ACC112 (cell line): ENCODE results near the gene SIDT2.
A peak's percentile ranks its signal among the peaks of the same experiment; 100 is the strongest.

Experiments used
- H2AFZ ChIP-seq: fragments of 200-600 bp; sonication (generic); one replicate; pipeline ENCODE4 v1.6.0; 2017; ENCODE audit warnings: antibody characterized with exemption, low read length; ENCODE audit not compliant: unreplicated experiment
- H3K27ac ChIP-seq: fragments of 200-600 bp; sonication (generic); 2 replicates; pipeline ENCODE4 v1.5.1; 2014; ENCODE audit warnings: low read depth, mild to moderate bottlenecking, antibody characterized with exemption, low read length, moderate library complexity
- H3K27me3 ChIP-seq: fragments of 200-600 bp; sonication (generic); 2 replicates; pipeline ENCODE4 v1.6.1; 2014; ENCODE audit warnings: mild to moderate bottlenecking, antibody characterized with exemption, low read length, moderate library complexity, mixed read lengths; ENCODE audit not compliant: insufficient read depth
- H3K36me3 ChIP-seq: fragments of 200-600 bp; sonication (generic); 2 replicates; pipeline ENCODE4 v1.6.1; 2016; ENCODE audit warnings: mild to moderate bottlenecking, antibody characterized with exemption, low read length, moderate library complexity, mixed read lengths; ENCODE audit not compliant: insufficient read depth
- H3K4me1 ChIP-seq: fragments of 200-600 bp; sonication (generic); one replicate; pipeline ENCODE4 v1.6.1; 2016; ENCODE audit warnings: low read length, mixed read lengths; ENCODE audit not compliant: insufficient read depth, unreplicated experiment, control insufficient read depth
- H3K4me3 ChIP-seq: fragments of 200-600 bp; sonication (generic); 2 replicates; pipeline ENCODE4 v1.5.1; 2014; ENCODE audit warnings: mild to moderate bottlenecking, low read depth, low read length
- H3K79me2 ChIP-seq: fragments of 200-600 bp; sonication (generic); one replicate; pipeline ENCODE4 v1.6.0; 2016; ENCODE audit warnings: low read length; ENCODE audit not compliant: control insufficient read depth, unreplicated experiment, insufficient read depth

Gene SIDT2

DNA sequence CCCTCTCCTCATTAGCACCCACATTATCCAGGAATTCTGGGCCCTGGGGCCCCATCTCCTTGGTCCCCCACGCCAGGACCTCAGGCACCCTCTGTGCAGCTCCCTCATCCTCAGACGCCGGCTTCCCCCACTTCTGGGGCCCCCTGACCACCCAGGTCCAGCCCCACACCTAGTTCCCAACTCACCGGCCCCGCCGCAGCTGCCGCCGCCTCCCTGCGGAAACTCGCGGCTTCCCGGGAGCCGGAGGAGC lies 53.2 kb downstream of the SIDT2 start, which contains the start of gene PCSK7:
PCSK7 (minus strand) TSS at position 232 of the 250 bp plus-strand sequence. CDS start 2,229 bp downstream, outside the sequence.
- H3K27me3 ChIP-seq = no peaks in the 10 kb centered on the region
- peak within 1 kb of the TSS; percentile 62 for H3K27ac ChIP-seq
- no peaks in the 10 kb centered on the region for H3K36me3 ChIP-seq
- peak within 1 kb of the TSS; percentile 86 for H2AFZ ChIP-seq
- H3K4me3 ChIP-seq = peak within 1 kb of the TSS; percentile 92
- peaks cover 49% of the 10 kb centered on the region for H3K79me2 ChIP-seq
- H3K4me1 ChIP-seq = peaks cover 22% of the 10 kb centered on the region

DNA sequence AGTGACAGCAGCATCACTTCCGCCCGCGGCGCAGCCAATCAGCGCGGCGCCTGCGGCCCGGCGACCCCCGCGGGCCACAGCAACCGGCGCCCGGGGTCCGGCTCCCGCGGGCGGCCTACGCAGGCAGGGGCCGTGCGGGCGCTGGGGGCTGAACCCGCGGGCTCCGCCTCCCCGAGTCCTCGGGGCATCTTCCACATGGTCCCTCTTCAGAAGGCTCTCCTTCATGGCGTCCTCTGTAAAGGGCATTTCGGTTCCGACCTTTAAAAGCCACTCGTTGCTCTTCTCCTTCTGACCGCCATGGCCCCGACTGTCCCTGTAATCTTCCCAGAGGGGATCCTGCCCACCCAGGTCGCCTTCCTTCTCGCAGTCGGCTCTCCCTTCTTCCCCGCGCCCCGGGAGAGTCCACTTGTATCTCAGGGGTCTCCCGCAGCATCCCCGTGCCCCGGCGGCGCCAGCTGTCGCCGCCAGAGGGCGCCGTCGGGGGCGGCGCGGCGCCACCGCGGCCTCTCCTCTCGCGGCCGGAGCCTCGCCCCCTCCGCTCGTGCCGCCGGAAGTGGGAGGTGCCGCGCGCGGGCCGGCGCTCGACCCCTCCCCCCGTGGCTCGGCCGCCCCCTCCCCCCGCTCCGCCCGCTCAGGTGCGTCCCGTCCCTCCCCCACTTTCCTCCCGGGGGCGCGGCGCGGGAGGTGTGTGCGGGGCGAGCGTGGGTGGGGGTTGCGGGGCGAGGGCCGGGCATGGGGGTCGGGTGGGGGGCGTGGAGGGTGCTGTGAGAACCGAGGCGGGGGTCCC lies 53.7 kb downstream of the SIDT2 start, which contains the start of gene RNF214:
RNF214 (plus strand) TSS at position 580 of the 787 bp plus-strand sequence. CDS start 1,602 bp downstream, outside the sequence.
- Histone ChIP-seq H2AFZ (peak within 1 kb of the TSS; percentile 86), H3K27me3 (no peaks in the 10 kb centered on the region), H3K4me1 (peaks cover 22% of the 10 kb centered on the region), H3K79me2 (peaks cover 49% of the 10 kb centered on the region), H3K36me3 (no peaks in the 10 kb centered on the region), H3K4me3 (peak within 1 kb of the TSS; percentile 92), H3K27ac (peak within 1 kb of the TSS; percentile 62)

DNA sequence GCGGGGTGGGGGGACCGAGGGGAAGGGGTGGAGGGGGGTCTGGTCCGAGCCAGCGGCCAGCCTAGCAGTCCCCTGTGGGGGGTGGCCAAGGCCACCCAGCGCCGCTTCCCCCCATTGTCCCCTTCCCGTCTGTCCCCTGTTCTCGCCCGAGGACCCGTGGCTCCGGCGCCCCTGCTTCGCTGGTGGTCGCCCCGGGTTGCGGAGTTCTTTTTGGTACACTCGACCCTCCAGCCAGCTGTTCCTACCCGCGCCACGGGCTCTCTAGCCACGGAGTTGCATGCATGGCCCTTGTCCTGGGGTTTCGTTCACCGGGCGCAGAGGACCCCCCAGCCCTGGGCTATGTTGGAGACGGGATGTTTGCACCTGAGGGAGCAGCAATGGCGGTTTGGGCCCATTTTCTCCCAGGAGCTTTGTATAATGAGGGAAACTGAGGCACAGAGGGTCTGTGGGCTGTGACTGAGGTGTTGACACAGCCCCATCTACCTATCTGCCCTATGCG lies 54.4 kb downstream of the SIDT2 start:
- H3K27ac ChIP-seq = no peak overlapping the region
- peaks cover 22% of the 10 kb centered on the region for H3K4me1 ChIP-seq
- no peaks in the 10 kb centered on the region for H3K36me3 ChIP-seq
- H3K79me2 ChIP-seq = peaks cover 49% of the 10 kb centered on the region
- H3K4me3 ChIP-seq = peak overlapping the region; percentile 92
- H2AFZ ChIP-seq = no peak overlapping the region
- no peaks in the 10 kb centered on the region for H3K27me3 ChIP-seq

DNA sequence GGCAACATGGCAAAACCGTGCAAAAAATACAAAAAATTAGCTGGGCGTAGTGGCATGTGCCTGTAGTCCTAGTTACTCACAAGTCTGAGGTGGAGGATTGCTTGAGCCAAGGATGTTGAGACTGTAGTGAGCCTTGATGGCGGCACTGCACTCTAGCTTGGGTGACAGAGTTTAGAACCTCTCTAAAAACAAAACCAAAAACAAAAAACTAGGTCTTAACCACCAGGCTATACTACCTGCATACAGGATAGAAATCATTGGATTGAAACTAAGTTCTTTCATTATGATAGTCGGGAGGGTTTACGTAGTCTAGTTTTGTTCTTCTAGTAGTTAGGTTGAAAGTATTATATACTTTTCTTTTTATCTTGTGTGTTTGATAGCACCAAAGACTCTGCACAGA lies 59.7 kb downstream of the SIDT2 start:
- peak overlapping the region; percentile 74 for H3K27ac ChIP-seq
- H2AFZ ChIP-seq = no peak overlapping the region
- peaks cover 27% of the 10 kb centered on the region for H3K4me1 ChIP-seq
- H3K27me3 ChIP-seq = no peaks in the 10 kb centered on the region
- H3K4me3 ChIP-seq = no peak overlapping the region
- peaks cover 10% of the 10 kb centered on the region for H3K79me2 ChIP-seq
- H3K36me3 ChIP-seq = peaks cover 12% of the 10 kb centered on the region; the same call in 1 of the 2 replicates

DNA sequence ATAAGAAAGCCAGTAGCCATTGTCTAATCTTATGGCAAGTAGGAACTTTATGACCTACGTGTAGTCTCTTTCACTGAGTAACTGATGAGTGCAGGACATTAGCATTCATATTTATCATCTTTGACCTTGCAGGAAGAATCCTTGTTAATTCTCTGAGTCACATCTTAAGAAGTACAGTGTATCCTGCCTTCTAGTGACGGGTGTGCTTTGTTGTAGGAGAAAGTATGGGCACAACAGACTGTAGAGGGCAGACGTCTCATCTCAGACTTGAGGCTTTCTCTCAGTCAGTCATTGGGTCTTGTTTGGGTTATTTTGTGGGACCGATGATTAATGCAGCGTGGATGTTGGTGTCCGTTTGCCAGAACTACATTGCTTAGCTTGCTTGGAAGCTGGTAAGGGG lies 60.8 kb downstream of the SIDT2 start:
- peaks cover under 1% of the 10 kb centered on the region for H3K79me2 ChIP-seq
- H3K27ac ChIP-seq = peak overlapping the region; percentile 74
- peaks cover 17% of the 10 kb centered on the region for H3K4me1 ChIP-seq
- peaks cover 12% of the 10 kb centered on the region; the same call in 1 of the 2 replicates for H3K36me3 ChIP-seq
- no peak overlapping the region for H2AFZ ChIP-seq
- H3K27me3 ChIP-seq = no peaks in the 10 kb centered on the region
- H3K4me3 ChIP-seq = no peak overlapping the region
